T-helper 1 cell treated with Interleukin-12 subunit alpha and Interleukin-12 subunit beta and Interleukin-4 antibody, amounts not matched to agents 30 μg/mL and 1 μg/mL, for 36 hours (primary cell): ENCODE data around the gene NELL1.

ENCODE experiments used
- H3K27ac Mint-ChIP-seq: one replicate; pipeline ENCODE4 v1.8.0; 2021; ENCODE audit warnings: mild to moderate bottlenecking, mixed read lengths
- H3K27me3 Mint-ChIP-seq: one replicate; pipeline ENCODE4 v1.8.0; 2021; ENCODE audit warnings: low read depth, mixed read lengths
- H3K36me3 Mint-ChIP-seq: one replicate; pipeline ENCODE4 v1.8.0; 2021; ENCODE audit warnings: low read depth, mixed read lengths
- H3K4me1 Mint-ChIP-seq: one replicate; pipeline ENCODE4 v1.8.0; 2021; ENCODE audit warnings: low read depth, mixed read lengths
- H3K4me3 Mint-ChIP-seq: one replicate; pipeline ENCODE4 v1.8.0; 2021; ENCODE audit warnings: mild to moderate bottlenecking, moderate library complexity, mixed read lengths
- H3K9me3 Mint-ChIP-seq: one replicate; pipeline ENCODE4 v1.8.0; 2021; ENCODE audit warnings: mixed read lengths

Gene NELL1

DNA sequence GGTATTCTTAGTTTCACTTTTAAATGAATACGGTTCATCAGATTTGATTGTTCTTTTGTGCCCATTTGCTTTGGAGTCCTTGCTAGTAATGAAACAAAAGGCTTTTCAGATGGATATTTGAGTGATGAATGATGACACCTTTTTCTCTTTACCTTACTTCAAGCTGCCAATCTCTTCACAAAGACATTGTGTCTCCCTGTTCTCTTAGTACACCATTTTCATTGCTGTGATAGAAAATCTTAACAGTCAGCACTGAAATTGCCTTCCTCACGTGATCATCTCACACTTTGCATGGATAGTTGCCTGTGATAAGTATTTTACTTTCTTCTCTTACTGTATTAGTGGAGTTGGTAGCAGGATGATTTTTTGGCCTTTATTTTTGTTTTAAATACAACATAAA is 396.6 kb downstream of the NELL1 start:
- no peaks in the 10 kb centered on the region for H3K36me3 Mint-ChIP-seq
- H3K4me1 Mint-ChIP-seq, result no peaks in the 10 kb centered on the region
- no peaks in the 10 kb centered on the region for H3K27me3 Mint-ChIP-seq
- H3K9me3 Mint-ChIP-seq, result peaks cover 7% of the 10 kb centered on the region
- no peak overlapping the region for H3K27ac Mint-ChIP-seq
- no peak overlapping the region for H3K4me3 Mint-ChIP-seq

DNA sequence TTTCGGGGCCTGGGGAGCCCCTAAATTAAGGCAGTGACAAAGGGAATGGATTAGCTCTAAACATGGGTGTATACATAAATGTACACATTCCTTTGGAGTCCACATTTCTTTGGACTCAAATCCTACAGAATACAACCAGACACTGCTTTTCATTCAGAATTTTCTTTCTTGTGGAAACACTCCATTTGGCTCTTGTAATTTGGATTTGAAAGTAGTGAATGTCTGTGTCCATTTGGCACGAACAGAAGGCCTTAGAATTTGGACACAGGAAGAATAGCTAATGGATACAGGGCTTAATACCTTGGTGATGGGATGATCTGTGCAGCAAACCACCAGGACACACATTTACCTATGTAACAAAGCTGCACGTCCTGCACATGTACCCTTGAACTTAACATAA is 399.5 kb downstream of the NELL1 start:
- no peaks in the 10 kb centered on the region for H3K4me1 Mint-ChIP-seq
- H3K9me3 Mint-ChIP-seq, result peaks cover 4% of the 10 kb centered on the region
- H3K4me3 Mint-ChIP-seq, result no peak overlapping the region
- no peaks in the 10 kb centered on the region for H3K27me3 Mint-ChIP-seq
- no peak overlapping the region for H3K27ac Mint-ChIP-seq
- no peaks in the 10 kb centered on the region for H3K36me3 Mint-ChIP-seq

DNA sequence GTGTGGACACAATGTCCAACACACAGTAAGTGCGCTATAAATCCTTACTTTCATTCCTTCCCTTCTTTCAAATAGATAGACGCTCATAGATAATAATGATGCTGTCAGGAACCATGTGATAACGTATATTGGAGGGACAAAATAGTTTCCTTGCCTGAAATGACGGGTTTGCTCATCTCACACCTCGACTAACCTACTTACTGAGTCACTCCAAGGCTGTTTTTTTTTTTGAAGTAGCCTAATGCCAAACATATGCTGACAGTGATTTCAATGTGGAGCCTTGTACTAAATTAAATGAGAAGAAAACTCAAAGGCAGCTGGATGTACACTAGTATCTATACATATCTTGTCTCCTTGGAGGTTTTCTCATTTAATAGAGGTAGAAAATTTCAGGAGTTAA is 400.5 kb downstream of the NELL1 start:
- Mint-ChIP-seq H3K4me3 (no peak overlapping the region), H3K36me3 (no peaks in the 10 kb centered on the region), H3K4me1 (no peaks in the 10 kb centered on the region)

DNA sequence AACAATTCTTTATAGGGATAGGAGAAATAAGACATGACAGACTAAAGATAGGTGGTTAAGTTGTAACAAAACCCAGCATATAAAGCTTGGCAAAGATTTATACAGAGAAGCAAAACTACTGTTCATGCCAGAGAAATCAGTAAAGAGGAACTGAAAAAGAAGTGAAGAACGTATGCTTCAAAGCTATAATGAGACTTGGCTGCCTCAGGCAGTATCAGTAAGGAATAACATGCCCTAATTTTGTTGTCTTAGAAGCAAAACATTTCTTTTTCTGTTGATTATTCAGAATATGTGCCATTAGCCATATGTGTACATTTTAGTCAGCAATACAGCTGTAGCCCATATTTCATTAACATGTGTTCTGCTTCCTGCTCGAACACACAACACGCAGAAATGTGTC is 403.2 kb downstream of the NELL1 start:
- no peaks in the 10 kb centered on the region for H3K27me3 Mint-ChIP-seq
- H3K4me1 Mint-ChIP-seq, result no peaks in the 10 kb centered on the region
- no peak overlapping the region for H3K4me3 Mint-ChIP-seq
- no peaks in the 10 kb centered on the region for H3K36me3 Mint-ChIP-seq
- H3K9me3 Mint-ChIP-seq, result peaks cover 4% of the 10 kb centered on the region
- H3K27ac Mint-ChIP-seq, result no peak overlapping the region

More for the DNA sequence above, 400.5 kb downstream of the NELL1 start:
- H3K27me3 Mint-ChIP-seq, result no peaks in the 10 kb centered on the region
- H3K9me3 Mint-ChIP-seq, result peaks cover 4% of the 10 kb centered on the region
- H3K27ac Mint-ChIP-seq, result no peak overlapping the region

DNA sequence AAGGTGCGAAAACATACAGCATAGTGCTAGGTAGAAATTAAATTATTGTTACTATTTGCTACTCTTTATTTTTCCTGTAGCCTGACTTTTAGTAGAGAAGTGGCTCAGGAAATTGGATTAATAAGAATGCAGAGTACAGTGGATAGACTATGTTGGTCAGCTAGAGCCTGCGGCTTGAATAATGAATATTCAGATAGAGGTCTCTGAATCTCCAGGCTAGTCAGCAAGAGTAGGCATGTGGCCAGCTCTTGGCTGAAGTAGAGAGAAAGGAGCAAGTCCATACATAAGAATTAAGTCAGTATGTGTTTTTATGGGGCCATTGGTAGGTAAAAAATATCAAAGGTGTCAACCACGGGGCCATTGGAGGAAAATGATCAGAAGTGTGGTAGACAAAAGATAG is 413.5 kb downstream of the NELL1 start:
- Mint-ChIP-seq H3K9me3 (no peaks in the 10 kb centered on the region), H3K4me3 (no peak overlapping the region), H3K27me3 (no peaks in the 10 kb centered on the region), H3K27ac (no peak overlapping the region), H3K36me3 (no peaks in the 10 kb centered on the region), H3K4me1 (no peaks in the 10 kb centered on the region)

DNA sequence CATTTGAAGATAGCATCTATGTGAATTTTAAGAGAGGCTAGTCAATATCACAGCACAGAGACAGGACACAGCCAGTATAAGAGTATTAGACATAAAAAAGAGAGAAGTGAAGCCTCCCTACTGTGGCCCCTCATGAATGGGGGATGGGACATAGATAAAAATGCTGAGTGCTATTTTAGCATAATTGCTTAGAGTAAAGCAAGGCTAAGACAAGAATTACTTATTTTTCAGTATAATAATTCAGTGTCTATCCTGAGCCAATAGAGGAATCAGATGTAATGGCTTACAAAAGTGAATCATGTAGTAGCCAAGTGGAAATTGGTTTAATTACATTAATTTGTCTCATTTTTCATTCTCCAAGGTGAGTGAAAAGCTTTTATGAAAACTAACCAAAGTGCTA is 419.5 kb downstream of the NELL1 start:
- Mint-ChIP-seq H3K36me3 (no peaks in the 10 kb centered on the region), H3K27ac (no peak overlapping the region), H3K4me3 (no peak overlapping the region), H3K9me3 (peaks cover 5% of the 10 kb centered on the region), H3K4me1 (no peaks in the 10 kb centered on the region), H3K27me3 (no peaks in the 10 kb centered on the region)

DNA sequence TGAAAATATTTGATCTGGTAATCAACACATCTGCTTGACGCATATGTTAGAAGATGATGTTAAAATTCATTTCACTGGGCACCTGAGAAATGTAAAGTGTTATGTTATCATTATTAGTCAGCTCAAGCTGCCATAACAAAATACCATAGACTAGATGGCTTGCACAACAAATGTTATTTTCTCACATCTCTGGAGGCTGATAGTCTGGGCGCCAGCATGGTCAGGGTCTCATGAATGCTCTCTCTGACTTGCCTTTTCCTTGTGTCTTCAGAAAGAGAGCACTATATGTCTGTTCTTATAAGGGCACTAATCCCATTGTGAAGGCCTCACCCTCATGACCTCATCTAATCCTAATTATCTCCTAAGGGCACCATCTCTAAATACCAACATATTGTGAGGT is 435.3 kb downstream of the NELL1 start:
- Mint-ChIP-seq H3K27ac (no peak overlapping the region), H3K9me3 (peaks cover 6% of the 10 kb centered on the region), H3K4me1 (no peaks in the 10 kb centered on the region), H3K4me3 (no peak overlapping the region), H3K36me3 (no peaks in the 10 kb centered on the region), H3K27me3 (no peaks in the 10 kb centered on the region)

DNA sequence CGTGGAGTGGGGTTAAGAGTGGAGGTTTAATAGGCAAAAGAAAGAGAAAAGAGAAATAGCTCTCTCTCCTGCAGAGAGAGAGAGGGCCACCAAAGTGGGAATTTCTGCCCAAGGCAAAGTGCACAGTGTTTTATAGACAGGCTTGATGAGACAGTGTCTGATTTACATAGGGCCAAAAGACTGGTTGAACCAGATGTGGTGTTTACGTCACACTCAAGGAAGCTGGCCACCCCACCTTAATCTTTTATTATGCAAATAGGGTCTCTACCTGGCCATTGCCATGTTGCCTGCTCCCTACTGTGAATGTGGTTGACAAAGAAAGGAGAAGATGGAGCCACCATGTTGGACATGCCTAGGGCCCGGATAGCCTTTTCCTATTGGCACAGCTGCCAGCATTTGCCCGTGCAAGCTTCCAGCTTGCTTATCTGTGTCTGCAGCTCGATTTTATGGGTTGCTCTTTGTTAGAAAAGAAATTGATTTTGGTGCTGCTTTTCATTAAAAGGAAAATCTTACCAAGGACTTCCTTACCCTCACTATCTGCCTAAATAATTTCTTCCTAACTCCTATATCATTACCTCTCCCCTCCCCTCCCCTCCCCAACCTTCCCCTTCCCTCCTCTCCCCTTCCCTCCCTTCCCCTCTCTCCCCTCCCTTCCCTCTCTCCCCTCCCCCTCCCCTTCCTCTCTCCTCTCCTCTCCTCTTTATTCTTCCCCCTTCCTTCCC is 436.0 kb downstream of the NELL1 start:
- peaks cover 6% of the 10 kb centered on the region for H3K9me3 Mint-ChIP-seq
- no peaks in the 10 kb centered on the region for H3K36me3 Mint-ChIP-seq
- H3K4me1 Mint-ChIP-seq, result no peaks in the 10 kb centered on the region
- H3K4me3 Mint-ChIP-seq, result no peak overlapping the region
- no peaks in the 10 kb centered on the region for H3K27me3 Mint-ChIP-seq
- no peak overlapping the region for H3K27ac Mint-ChIP-seq

DNA sequence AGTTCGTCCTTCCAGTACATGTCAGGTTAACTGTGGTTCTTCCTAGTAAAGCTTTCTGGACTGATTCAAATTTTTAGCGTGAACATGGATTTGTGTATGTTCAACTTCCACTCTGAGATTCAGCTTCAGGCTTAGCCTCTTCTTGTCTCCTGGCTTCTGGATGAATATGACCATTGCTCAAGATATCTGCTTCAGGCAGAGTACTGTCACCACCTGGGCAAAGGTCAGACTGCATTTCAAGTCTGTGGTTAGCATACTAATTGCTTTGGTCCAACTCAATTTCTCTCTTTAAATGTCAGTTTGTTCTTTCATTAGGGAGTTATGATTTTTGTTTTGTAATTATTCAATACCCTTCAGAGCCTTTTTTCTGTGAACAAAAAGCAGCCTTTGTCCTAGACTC is 440.0 kb downstream of the NELL1 start:
- H3K9me3 Mint-ChIP-seq, result no peaks in the 10 kb centered on the region
- no peaks in the 10 kb centered on the region for H3K4me1 Mint-ChIP-seq
- no peak overlapping the region for H3K27ac Mint-ChIP-seq
- H3K4me3 Mint-ChIP-seq, result no peak overlapping the region
- no peaks in the 10 kb centered on the region for H3K27me3 Mint-ChIP-seq
- no peaks in the 10 kb centered on the region for H3K36me3 Mint-ChIP-seq

DNA sequence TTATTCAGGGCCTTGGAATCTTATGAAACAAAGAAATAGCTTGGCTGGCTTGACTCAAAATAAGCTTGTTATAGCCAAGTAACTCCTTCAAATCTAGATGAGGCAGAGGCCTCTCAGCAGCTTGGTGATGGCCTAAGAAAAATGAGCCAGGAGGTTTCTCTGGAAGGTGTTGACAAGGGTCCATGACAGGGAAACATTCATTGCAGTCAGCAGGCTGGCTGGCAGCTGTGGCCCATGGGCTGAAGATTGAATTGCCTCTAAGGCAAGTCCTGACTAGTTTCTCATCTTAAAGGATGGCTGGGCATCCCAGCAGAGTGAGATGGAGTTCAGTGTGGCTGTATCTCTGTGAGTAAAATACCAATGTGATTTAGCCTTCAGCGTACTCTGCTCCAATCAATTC is 441.0 kb downstream of the NELL1 start:
- H3K36me3 Mint-ChIP-seq, result no peaks in the 10 kb centered on the region
- H3K4me1 Mint-ChIP-seq, result no peaks in the 10 kb centered on the region
- no peaks in the 10 kb centered on the region for H3K27me3 Mint-ChIP-seq
- no peaks in the 10 kb centered on the region for H3K9me3 Mint-ChIP-seq
- no peak overlapping the region for H3K4me3 Mint-ChIP-seq
- no peak overlapping the region for H3K27ac Mint-ChIP-seq

DNA sequence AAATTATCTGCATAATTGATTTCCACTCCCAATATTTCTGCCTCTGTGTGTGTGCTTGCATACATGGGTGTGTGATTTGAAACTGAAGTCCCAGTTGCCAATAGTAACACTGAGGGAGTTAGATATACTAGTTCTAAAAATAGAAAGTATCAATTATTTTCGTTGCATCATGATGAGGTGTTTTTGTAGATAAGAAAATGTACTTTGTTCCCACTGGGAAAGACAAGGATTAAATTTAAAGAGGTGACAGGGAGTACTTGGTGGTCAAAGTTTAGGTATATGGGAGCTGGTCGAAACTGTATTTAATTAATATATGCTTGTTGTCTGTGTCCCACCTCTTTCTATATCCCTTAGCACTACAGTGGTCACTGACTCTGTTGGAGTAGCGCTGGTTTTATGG is 444.5 kb downstream of the NELL1 start:
- H3K9me3 Mint-ChIP-seq, result no peaks in the 10 kb centered on the region

DNA sequence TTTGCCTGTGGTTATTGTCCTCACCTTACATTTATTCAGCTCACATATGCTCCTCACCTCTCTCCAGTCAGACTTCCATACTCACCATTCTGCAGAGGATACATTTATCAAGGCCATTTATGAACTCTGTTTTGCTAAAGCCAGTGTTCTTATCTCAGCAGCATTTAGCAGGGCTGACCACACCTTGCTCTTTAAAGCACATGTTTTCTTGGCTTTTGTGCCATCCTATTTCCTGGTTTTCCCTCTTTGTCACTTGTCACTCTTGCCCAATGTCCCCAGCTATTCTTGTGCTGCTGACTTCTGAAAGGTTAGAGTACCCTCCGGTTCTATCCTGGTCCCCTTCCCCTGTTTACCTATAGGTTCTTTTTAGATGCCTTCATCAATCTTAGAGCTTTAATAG is 446.6 kb downstream of the NELL1 start:
- no peaks in the 10 kb centered on the region for H3K4me1 Mint-ChIP-seq
- no peak overlapping the region for H3K27ac Mint-ChIP-seq
- H3K4me3 Mint-ChIP-seq, result no peak overlapping the region
- H3K27me3 Mint-ChIP-seq, result no peaks in the 10 kb centered on the region
- H3K36me3 Mint-ChIP-seq, result no peaks in the 10 kb centered on the region
- H3K9me3 Mint-ChIP-seq, result no peaks in the 10 kb centered on the region

More for the DNA sequence above, 444.5 kb downstream of the NELL1 start:
- no peak overlapping the region for H3K27ac Mint-ChIP-seq
- no peak overlapping the region for H3K4me3 Mint-ChIP-seq
- no peaks in the 10 kb centered on the region for H3K36me3 Mint-ChIP-seq
- H3K27me3 Mint-ChIP-seq, result no peaks in the 10 kb centered on the region
- H3K4me1 Mint-ChIP-seq, result no peaks in the 10 kb centered on the region

DNA sequence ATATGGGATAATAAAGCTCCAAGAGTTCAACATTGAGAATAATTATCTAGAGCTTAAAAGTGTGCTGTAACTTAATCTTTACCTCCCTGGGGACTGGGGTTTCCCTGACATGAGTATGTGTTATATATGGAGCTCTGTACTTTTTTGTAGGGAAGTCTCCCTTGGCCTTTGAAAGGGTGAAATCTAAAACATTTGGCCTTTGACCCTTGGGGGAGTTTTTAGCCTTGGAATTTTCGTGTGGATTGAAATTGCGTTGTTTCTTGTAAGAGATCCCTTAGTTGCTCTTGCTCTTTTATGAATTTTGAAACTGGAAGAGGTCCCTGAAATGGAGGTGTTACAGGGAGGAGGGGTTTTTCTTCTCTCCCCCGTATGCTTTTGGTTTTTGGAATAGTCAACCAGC is 450.0 kb downstream of the NELL1 start:
- H3K36me3 Mint-ChIP-seq, result no peaks in the 10 kb centered on the region
- no peaks in the 10 kb centered on the region for H3K27me3 Mint-ChIP-seq
- H3K27ac Mint-ChIP-seq, result no peak overlapping the region
- H3K4me1 Mint-ChIP-seq, result no peaks in the 10 kb centered on the region
- H3K9me3 Mint-ChIP-seq, result no peaks in the 10 kb centered on the region
- no peak overlapping the region for H3K4me3 Mint-ChIP-seq

DNA sequence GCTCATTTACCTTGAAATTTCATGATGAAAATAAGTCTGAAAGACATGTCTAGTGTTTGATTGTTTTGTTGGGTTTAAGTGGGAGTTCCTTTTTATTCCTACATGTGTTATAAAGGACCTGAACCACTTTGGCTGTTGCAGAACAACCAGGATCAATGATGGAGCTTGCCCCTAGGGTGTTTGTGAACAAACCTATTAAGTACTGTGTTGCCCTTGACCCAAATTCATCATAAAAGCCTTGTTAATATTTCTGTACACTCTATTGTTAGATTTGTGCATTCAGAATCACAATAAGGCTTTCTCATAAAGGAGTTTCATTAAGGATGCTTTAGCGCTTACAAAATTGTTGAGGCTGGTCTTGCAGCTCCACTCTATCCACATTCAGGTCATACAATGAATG is 452.6 kb downstream of the NELL1 start:
- H3K36me3 Mint-ChIP-seq, result no peaks in the 10 kb centered on the region
- no peaks in the 10 kb centered on the region for H3K4me1 Mint-ChIP-seq
- H3K27me3 Mint-ChIP-seq, result no peaks in the 10 kb centered on the region
- H3K27ac Mint-ChIP-seq, result no peak overlapping the region
- H3K9me3 Mint-ChIP-seq, result no peaks in the 10 kb centered on the region
- no peak overlapping the region for H3K4me3 Mint-ChIP-seq

DNA sequence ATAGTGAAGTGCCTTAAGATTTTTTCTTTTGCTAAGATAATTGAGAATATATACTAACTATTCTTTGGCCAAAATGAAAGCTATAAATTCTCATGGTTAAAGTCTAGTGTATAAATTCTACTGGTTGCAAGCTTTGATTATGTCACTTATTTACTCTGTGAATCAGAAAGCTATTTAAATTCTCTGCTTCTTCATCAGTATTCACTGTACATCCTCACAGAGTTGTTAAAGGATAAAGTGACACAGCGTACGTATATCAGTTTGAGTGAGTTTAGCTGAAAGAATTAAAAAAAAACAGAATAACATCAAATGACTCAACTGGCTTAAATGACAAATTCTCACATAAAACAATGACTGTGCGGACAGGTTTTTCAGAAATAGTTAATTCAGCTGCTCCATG is 453.1 kb downstream of the NELL1 start:
- Mint-ChIP-seq H3K9me3 (no peaks in the 10 kb centered on the region), H3K36me3 (no peaks in the 10 kb centered on the region), H3K4me1 (no peaks in the 10 kb centered on the region), H3K27me3 (no peaks in the 10 kb centered on the region), H3K4me3 (no peak overlapping the region), H3K27ac (no peak overlapping the region)
